Measurements from ENCODE around the gene EIPR1. TPM values are rescaled to one million over a fixed set of nuclear protein-coding genes. Genes with fewer than 3 reads are reported as not detected.

Gene EIPR1
- total and polyA plus RNA-seq, 2 of the 13 experiments (the other 11 are each of a cell fraction or from before 2014, with no cell fraction given), result 70.0 to 96.3 TPM

- intact Hi-C loops (cut with micrococcal nuclease; ENCODE audit: unreplicated experiment) (no loop called here), in situ Hi-C loops (cut with HindIII; ENCODE audit: extremely low pct_ligation_motif_present, low pct_unique_long_range_greater_than_20kb) (no loop called here)
- no peak for DNase-seq (ENCODE audit: low spot score)
- Histone ChIP-seq H3K4me1 (ENCODE audit: insufficient read depth, low read length) (no peaks in the 10 kb centered on the region), H4K20me1 (ENCODE audit: insufficient read depth, low read length) (no peaks in the 10 kb centered on the region), H2AFZ (ENCODE audit: low read length) (no peak overlapping the region), H3K9ac (ENCODE audit: insufficient read depth, low read depth, low read length) (no peak overlapping the region), H3K4me3 (replicated peaks in 1 of 3; ENCODE audit: insufficient read depth in 1 of 3, low read depth in 2 of 3, low read length in 3 of 3) (no peak overlapping the region), H3K79me2 (ENCODE audit: insufficient read depth, low read length) (no peaks in the 10 kb centered on the region), H3K9me3 (ENCODE audit: low read length) (peaks cover 16% of the 10 kb centered on the region; the same call in 1 of the 2 replicates), H3K27ac (ENCODE audit: extremely low read length, insufficient read depth, low read length) (no peak overlapping the region), H3K4me2 (ENCODE audit: low read depth, low read length) (no peak overlapping the region), H3K36me3 (replicated peaks in 1 of 2; ENCODE audit: control insufficient read depth in 1 of 2, insufficient read depth in 2 of 2, low read length in 2 of 2) (peaks cover 2 to 6% of the 10 kb centered on the region in 2 experiments; a peak in 3 of 5 replicates), H3K27me3 (ENCODE audit: control insufficient read depth in 1 of 2, insufficient read depth in 2 of 2, low read length in 2 of 2) (no peaks in the 10 kb centered on the region)
- TF ChIP-seq ZFP37 (CRISPR knock-in tag; IDR thresholded peaks at IDR 0.05; ENCODE audit: borderline replicate concordance), result no peak
- TF ChIP-seq RXRB (CRISPR knock-in tag; IDR thresholded peaks at IDR 0.05; ENCODE audit: borderline replicate concordance), result no peak
- no peak for TF ChIP-seq ZNF546 (CRISPR knock-in tag; conservative IDR thresholded peaks at IDR 0.05)
- no peak for TF ChIP-seq CEBPB (IDR thresholded peaks at IDR 0.05; ENCODE audit: borderline replicate concordance, low read depth, low read length)
- TF ChIP-seq PITX1 (CRISPR knock-in tag; IDR thresholded peaks at IDR 0.05), result no peak
- TF ChIP-seq MXI1 (IDR thresholded peaks at IDR 0.05; ENCODE audit: borderline replicate concordance, low read depth, low read length), result no peak
- TF ChIP-seq, protein P1, sequence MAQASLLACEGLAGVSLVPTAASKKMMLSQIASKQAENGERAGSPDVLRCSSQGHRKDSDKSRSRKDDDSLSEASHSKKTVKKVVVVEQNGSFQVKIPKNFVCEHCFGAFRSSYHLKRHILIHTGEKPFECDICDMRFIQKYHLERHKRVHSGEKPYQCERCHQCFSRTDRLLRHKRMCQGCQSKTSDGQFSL (CRISPR knock-in tag; IDR thresholded peaks at IDR 0.05), result no peak
- no peak for TF ChIP-seq SP2 (CRISPR knock-in tag; IDR thresholded peaks at IDR 0.05)
- CTCF ChIA-PET (ENCODE audit: low intra/inter-chr PET ratio, low total read pairs), result no interaction called here
- no peak for ATAC-seq
- no TSS peak for BruUV-seq (replicated peaks)
- POLR2A ChIA-PET, result no interaction called here
- no peak for FAIRE-seq
- 92% methylated on average over 23 of the region's 23 CpGs for WGBS (ENCODE audit: low lambda C conversion rate)
Measured at GRCh38 chr2:3159782-3160545, 217.7 kb downstream of the EIPR1 start.

GRCh38 chr2:3154700-3155099, 222.9 kb downstream of the EIPR1 start:
- no peak overlapping the region for H2AFZ ChIP-seq (ENCODE audit: low read length)
- H3K36me3 ChIP-seq (replicated peaks in 1 of 2; ENCODE audit: control insufficient read depth in 1 of 2, insufficient read depth in 2 of 2, low read length in 2 of 2), result peaks cover 0 to 2% of the 10 kb centered on the region in 2 experiments; a peak in 2 of 5 replicates
- no peak for DNase-seq (ENCODE audit: low spot score)
- H3K4me3 ChIP-seq (replicated peaks in 1 of 3; ENCODE audit: insufficient read depth in 1 of 3, low read depth in 2 of 3, low read length in 3 of 3), result no peak overlapping the region
- H3K27me3 ChIP-seq (ENCODE audit: control insufficient read depth in 1 of 2, insufficient read depth in 2 of 2, low read length in 2 of 2), result no peaks in the 10 kb centered on the region
- intact Hi-C loops (cut with micrococcal nuclease; ENCODE audit: unreplicated experiment) (no loop called here), in situ Hi-C loops (cut with HindIII; ENCODE audit: extremely low pct_ligation_motif_present, low pct_unique_long_range_greater_than_20kb) (no loop called here)
- no TSS peak for BruUV-seq (replicated peaks)
- H3K79me2 ChIP-seq (ENCODE audit: insufficient read depth, low read length), result no peaks in the 10 kb centered on the region
- H3K4me2 ChIP-seq (ENCODE audit: low read depth, low read length), result no peak overlapping the region
- no peak overlapping the region for H3K27ac ChIP-seq (ENCODE audit: extremely low read length, insufficient read depth, low read length)
- 98% methylated on average over 4 of the region's 9 CpGs for WGBS (ENCODE audit: low lambda C conversion rate)
- no peak for ATAC-seq
- H3K9ac ChIP-seq (ENCODE audit: insufficient read depth, low read depth, low read length), result no peak overlapping the region
- no peaks in the 10 kb centered on the region for H3K9me3 ChIP-seq (ENCODE audit: low read length)
- ChIA-PET POLR2A (no interaction called here), CTCF (ENCODE audit: low intra/inter-chr PET ratio, low total read pairs) (no interaction called here)
- no peaks in the 10 kb centered on the region for H4K20me1 ChIP-seq (ENCODE audit: insufficient read depth, low read length)
- peaks cover 7% of the 10 kb centered on the region; the same call in 1 of the 2 replicates for H3K4me1 ChIP-seq (ENCODE audit: insufficient read depth, low read length)
- no peak for FAIRE-seq
- TF ChIP-seq NFE2L2 (IDR thresholded peaks at IDR 0.05; ENCODE audit: low read length), result no peak
- no peak for TF ChIP-seq PRDM4 (CRISPR knock-in tag; IDR thresholded peaks at IDR 0.05; ENCODE audit: borderline replicate concordance)
- TF ChIP-seq CHD4 (IDR thresholded peaks at IDR 0.05; ENCODE audit: borderline replicate concordance, low read length), result no peak
- TF ChIP-seq ZNF337 (CRISPR knock-in tag; IDR thresholded peaks at IDR 0.05; ENCODE audit: borderline replicate concordance, low read depth), result no peak
- no peak for TF ChIP-seq ZNF3 (CRISPR knock-in tag; IDR thresholded peaks at IDR 0.05)
- no peak for TF ChIP-seq IKZF4 (CRISPR knock-in tag; IDR thresholded peaks at IDR 0.05; ENCODE audit: borderline replicate concordance, low read depth, not compliant biosample characterization)
- TF ChIP-seq ZSCAN22 (CRISPR knock-in tag; IDR thresholded peaks at IDR 0.05), result no peak

All from HepG2 (cell line).